ENCODE data around the gene ZP1.
A peak's percentile ranks its signal among the peaks of the same experiment; 100 is the strongest.
"Not testable (repeated sequence)": the region's sequence is repeated elsewhere in the genome, so short reads cannot be mapped to it uniquely, and the experiment has no call there.

ZP1 gene

GRCh38 chr11:60878245-60879101, 11.1 kb downstream of the ZP1 start:
- DNase-seq (ENCODE audit: low read depth): no peak

- no peak for DNase-seq (ENCODE audit: low read depth)
Observed at GRCh38 chr11:60879104-60879503, 11.8 kb downstream of the ZP1 start.

GRCh38 chr11:60879971-60880588, 12.7 kb downstream of the ZP1 start:
- no peak for DNase-seq (ENCODE audit: low read depth)

GRCh38 chr11:60880643-60881282, 13.4 kb downstream of the ZP1 start:
- no peak for DNase-seq (ENCODE audit: low read depth)

GRCh38 chr11:60887556-60887955, 20.2 kb downstream of the ZP1 start:
- DNase-seq (ENCODE audit: low read depth): no peak

- no peak for DNase-seq (ENCODE audit: low read depth)
Observed at GRCh38 chr11:60889869-60890311, 22.5 kb downstream of the ZP1 start.

GRCh38 chr11:60890696-60891095, 23.4 kb downstream of the ZP1 start:
- no peak for DNase-seq (ENCODE audit: low read depth)

GRCh38 chr11:60891103-60891741, 23.9 kb downstream of the ZP1 start:
- DNase-seq (ENCODE audit: low read depth): no peak

GRCh38 chr11:60895687-60896086, 28.3 kb downstream of the ZP1 start:
- no peak for DNase-seq (ENCODE audit: low read depth)

- no peak for DNase-seq (ENCODE audit: low read depth)
Observed at GRCh38 chr11:60897496-60897895, 30.2 kb downstream of the ZP1 start.

- no peak for DNase-seq (ENCODE audit: low read depth)
Observed at GRCh38 chr11:60899046-60899936, 31.9 kb downstream of the ZP1 start.

GRCh38 chr11:60899977-60900376, 32.6 kb downstream of the ZP1 start:
- DNase-seq (ENCODE audit: low read depth): no peak

GRCh38 chr11:60900673-60901404, 33.5 kb downstream of the ZP1 start:
- DNase-seq (ENCODE audit: low read depth): no peak

GRCh38 chr11:60902625-60903024, 35.3 kb downstream of the ZP1 start:
- no peak for DNase-seq (ENCODE audit: low read depth)

GRCh38 chr11:60905047-60905446, 37.7 kb downstream of the ZP1 start:
- no peak for DNase-seq (ENCODE audit: low read depth)

GRCh38 chr11:60905551-60906113, 38.3 kb downstream of the ZP1 start:
- no peak for DNase-seq (ENCODE audit: low read depth)

- peak; percentile 99 for DNase-seq (ENCODE audit: low read depth)
Observed at GRCh38 chr11:60906132-60906972, 39.0 kb downstream of the ZP1 start, which contains the start of gene PRPF19. Gene PRPF19 (minus strand): TSS chr11:60906585. CDS start chr11:60906382, 203 bp downstream.

GRCh38 chr11:60908803-60909202, 41.5 kb downstream of the ZP1 start:
- no peak for DNase-seq (ENCODE audit: low read depth)

GRCh38 chr11:60909680-60910280, 42.4 kb downstream of the ZP1 start:
- not testable (repeated sequence) for DNase-seq (ENCODE audit: low read depth)

Measured in activated T-cell treated with anti-CD3 and anti-CD28 coated beads for 24 hours (primary cell).